OCI-LY7 (cell line): ENCODE results near the gene C1QTNF9. TPM values are rescaled to one million over a fixed set of nuclear protein-coding genes. Genes with fewer than 3 reads are reported as not detected.

Source experiments
- BruUV-seq: library from RNA; stranded (reverse); fragments of 400-500 nt; replicated peaks from 2 replicates; lab custom pipeline; 2021; lab: Mats Ljungman, UMichigan
- CTCF ChIA-PET: fragments of 300-600 bp; sonication (Branson Sonifier 250); formaldehyde crosslinking; loops from one replicate; lab custom pipeline; 2022; ENCODE audit warnings: antibody characterized with exemption; ENCODE audit not compliant: unreplicated experiment; lab: Charles Lee
- POLR2A ChIA-PET: fragments of 300-600 bp; sonication (Branson Sonifier 250); formaldehyde crosslinking; loops from one replicate; lab custom pipeline; 2022; ENCODE audit warnings: antibody characterized with exemption; lab: Charles Lee
- DNase-seq: peaks from one replicate; pipeline ENCODE4 v3.0.0-alpha.2; 2015; ENCODE audit warnings: low spot score
- H2AFZ ChIP-seq: fragments of 200-600 bp; sonication (generic), shearing (Covaris generic); 2 replicates; pipeline ENCODE4 v1.6.1; 2014; ENCODE audit warnings: mild to moderate bottlenecking, antibody characterized with exemption, low read length, moderate library complexity
- H3K27ac ChIP-seq: fragments of 200-600 bp; sonication (generic); 2 replicates; pipeline ENCODE4 v1.5.1; 2014; ENCODE audit warnings: mixed run types, low read depth, mild to moderate bottlenecking, moderate library complexity, low read length, inconsistent platforms; ENCODE audit not compliant: poor library complexity, severe bottlenecking
- H3K36me3 ChIP-seq: fragments of 200-600 bp; sonication (generic); 2 replicates; pipeline ENCODE4 v1.6.1; 2014; ENCODE audit warnings: mild to moderate bottlenecking, antibody characterized with exemption, low read length, moderate library complexity, mixed read lengths; ENCODE audit not compliant: insufficient read depth
- H3K4me1 ChIP-seq: fragments of 200-600 bp; sonication (generic); 2 replicates; pipeline ENCODE4 v1.5.1; 2014; ENCODE audit warnings: mild to moderate bottlenecking, low read length; ENCODE audit not compliant: insufficient read depth, poor library complexity, severe bottlenecking
- H3K4me2 ChIP-seq: fragments of 200-600 bp; sonication (generic); 2 replicates; pipeline ENCODE4 v1.6.1; 2014; ENCODE audit warnings: mild to moderate bottlenecking, low read length
- H3K4me3 ChIP-seq: fragments of 200-600 bp; sonication (generic); 2 replicates; pipeline ENCODE4 v1.5.1; 2014; ENCODE audit warnings: mild to moderate bottlenecking, low read depth, low read length; ENCODE audit not compliant: poor library complexity, severe bottlenecking
- H3K79me2 ChIP-seq: fragments of 200-600 bp; sonication (generic); 2 replicates; pipeline ENCODE4 v1.6.1; 2016; ENCODE audit warnings: low read depth, mild to moderate bottlenecking, low read length, moderate library complexity, mixed read lengths; ENCODE audit not compliant: insufficient read depth
- H3K9me2 ChIP-seq: fragments of 200-600 bp; sonication (generic); 2 replicates; pipeline ENCODE4 v1.6.1; 2016; ENCODE audit warnings: mild to moderate bottlenecking, low read length, mixed read lengths; ENCODE audit not compliant: insufficient read depth
- H3K9me3 ChIP-seq: fragments of 200-600 bp; sonication (generic); 2 replicates; pipeline ENCODE4 v1.6.1; 2014; ENCODE audit warnings: mild to moderate bottlenecking, mixed run types, low read length, mixed read lengths
- H4K20me1 ChIP-seq: fragments of 200-600 bp; sonication (generic); 2 replicates; pipeline ENCODE4 v1.6.1; 2014; ENCODE audit warnings: mild to moderate bottlenecking, antibody characterized with exemption, low read length, moderate library complexity, mixed read lengths; ENCODE audit not compliant: insufficient read depth
- CTCF ChIP-seq: fragments of 200-600 bp; sonication (generic); conservative IDR thresholded peaks from 2 replicates; pipeline ENCODE4 v1.5.1; 2014; ENCODE audit warnings: mild to moderate bottlenecking, antibody characterized with exemption, low read length, moderate library complexity, mixed read lengths
- EZH2phosphoT487 ChIP-seq: fragments of 200-600 bp; sonication (generic); IDR thresholded peaks from 2 replicates; pipeline ENCODE4 v1.6.1; 2018; ENCODE audit warnings: low read depth, borderline replicate concordance, mild to moderate bottlenecking, mixed run types, antibody characterized with exemption, low read length, moderate library complexity, mixed read lengths
- intact Hi-C: fragments of 100-400 bp; cut with micrococcal nuclease; formaldehyde crosslinking; loops from one replicate; pipeline ENCODE4 v1.10.0; 2022; ENCODE audit not compliant: unreplicated experiment
- total RNA-seq, 2 experiments: library from RNA; depleted of rRNA in 1 of 2; stranded (reverse); fragments of >200 nt in 1 of 2; shearing (Covaris generic) in 1 of 2; gene quantifications; 2 replicates each; pipeline ENCODE4 v1.2.3, GENCODE V29; 2014 to 2022

The C1QTNF9 gene
- total RNA-seq, 2 experiments from 2014 or later, result not detected

- TF ChIP-seq CTCF, result no peak
- TF ChIP-seq EZH2phosphoT487, result no peak
- no peaks in the 10 kb centered on the region for H3K9me3 ChIP-seq
- no peak overlapping the region for H3K27ac ChIP-seq
- intact Hi-C loops, result no loop called here
- H2AFZ ChIP-seq, result no peak overlapping the region
- no peak overlapping the region for H3K4me3 ChIP-seq
- no peaks in the 10 kb centered on the region for H3K79me2 ChIP-seq
- DNase-seq, result no peak
- H4K20me1 ChIP-seq, result no peaks in the 10 kb centered on the region
- no peaks in the 10 kb centered on the region for H3K4me1 ChIP-seq
- no TSS peak for BruUV-seq
- no peak overlapping the region for H3K4me2 ChIP-seq
- ChIA-PET POLR2A (interaction anchor here (0.5 to 0.6 kb wide), 2 partner anchors 22 to 333 kb away, joined by 3 to 6 read pairs; no protein-coding TSS in a partner anchor), CTCF (no interaction called here)
- no peaks in the 10 kb centered on the region for H3K36me3 ChIP-seq
- no peaks in the 10 kb centered on the region for H3K9me2 ChIP-seq
These were observed 20.5 kb upstream of the C1QTNF9 start for GRCh38 chr13:24288870-24289269.

- H3K9me3 ChIP-seq, result no peaks in the 10 kb centered on the region
- no peak overlapping the region for H3K27ac ChIP-seq
- H3K36me3 ChIP-seq, result no peaks in the 10 kb centered on the region
- TF ChIP-seq CTCF, result no peak
- TF ChIP-seq EZH2phosphoT487, result no peak
- H3K4me1 ChIP-seq, result no peaks in the 10 kb centered on the region
- H3K79me2 ChIP-seq, result no peaks in the 10 kb centered on the region
- intact Hi-C loops, result no loop called here
- no peak overlapping the region for H3K4me2 ChIP-seq
- no peak for DNase-seq
- ChIA-PET POLR2A (interaction anchor here (0.5 to 0.6 kb wide), 2 partner anchors 32 to 269 kb away, joined by 3 read pairs; no protein-coding TSS in a partner anchor), CTCF (no interaction called here)
- no peak overlapping the region for H2AFZ ChIP-seq
- no TSS peak for BruUV-seq
- no peaks in the 10 kb centered on the region for H3K9me2 ChIP-seq
- H3K4me3 ChIP-seq, result no peak overlapping the region
- no peaks in the 10 kb centered on the region for H4K20me1 ChIP-seq
These were observed 19.0 kb upstream of the C1QTNF9 start for GRCh38 chr13:24290280-24290932.

- no peak for DNase-seq
- CTCF ChIA-PET, result no interaction called here
- BruUV-seq, result no TSS peak
- no peaks in the 10 kb centered on the region for H3K79me2 ChIP-seq
- intact Hi-C loops, result no loop called here
- H3K9me3 ChIP-seq, result no peaks in the 10 kb centered on the region
- no peak overlapping the region for H3K4me2 ChIP-seq
- no peak overlapping the region for H3K4me3 ChIP-seq
- H3K9me2 ChIP-seq, result no peaks in the 10 kb centered on the region
- H3K27ac ChIP-seq, result no peak overlapping the region
- H3K4me1 ChIP-seq, result no peaks in the 10 kb centered on the region
- TF ChIP-seq CTCF (no peak), EZH2phosphoT487 (no peak)
- POLR2A ChIA-PET, result interaction anchor here (0.6 kb wide), 2 partner anchors 13 to 736 kb away, joined by 3 read pairs; no protein-coding TSS in a partner anchor
- no peak overlapping the region for H2AFZ ChIP-seq
- no peaks in the 10 kb centered on the region for H4K20me1 ChIP-seq
- H3K36me3 ChIP-seq, result no peaks in the 10 kb centered on the region
These were observed 16.9 kb upstream of the C1QTNF9 start for GRCh38 chr13:24292481-24292880.
